Heart right ventricle (tissue), 16 donors: Measurements from ENCODE around the gene QRICH2. TPM values are rescaled to one million over a fixed set of nuclear protein-coding genes. Genes with fewer than 3 reads are reported as not detected.
A peak's percentile ranks its signal among the peaks of the same experiment; 100 is the strongest.

Experiments
- ATAC-seq, 8 donors: fragments of 200-7000 bp; cut with Tn5 transposase; one replicate each; pipeline ENCODE4 v1.9.1; 2020; ENCODE audit warnings: mild to moderate bottlenecking in 8 of 8, moderate library complexity in 8 of 8, moderate number of reproducible peaks in 1 of 8
- DNase-seq, 2 donors: peaks; one replicate each; pipeline ENCODE4 v3.0.0-alpha.2; 2020
- H3K27ac ChIP-seq, 10 donors: fragments of 200-600 bp; sonication (generic) in 2 of 10; one replicate each; pipeline versions ENCODE4 v1.5.0 to v1.8.0; 2020 to 2022; ENCODE audit warnings: mild to moderate bottlenecking in 3 of 10
- H3K27me3 ChIP-seq, 7 donors: fragments of 200-600 bp; one replicate each; pipeline ENCODE4 v1.8.0; 2021 to 2022; ENCODE audit warnings: mild to moderate bottlenecking in 2 of 7
- H3K36me3 ChIP-seq, 9 donors: fragments of 200-600 bp; sonication (generic) in 1 of 9; one replicate each; pipeline versions ENCODE4 v1.5.0 to v1.8.0; 2020 to 2022; ENCODE audit warnings: mild to moderate bottlenecking in 2 of 9
- H3K4me1 ChIP-seq, 9 donors: fragments of 200-600 bp; sonication (generic) in 1 of 9; one replicate each; pipeline versions ENCODE4 v1.5.0 to v1.8.0; 2020 to 2022; ENCODE audit warnings: mild to moderate bottlenecking in 4 of 9
- H3K4me3 ChIP-seq, 10 donors: fragments of 200-600 bp; sonication (generic) in 2 of 10; one replicate each; pipeline versions ENCODE4 v1.5.0 to v1.8.0; 2020 to 2022; ENCODE audit warnings: mild to moderate bottlenecking in 7 of 10, moderate library complexity in 2 of 10
- H3K9me3 ChIP-seq, 11 donors: fragments of 200-600 bp in 10 of 11; sonication (generic) in 2 of 11; one replicate each; pipeline versions ENCODE4 v1.5.0 to v1.8.0; 2013 to 2022; ENCODE audit warnings: mild to moderate bottlenecking in 2 of 11, control low read depth in 1 of 11, moderate library complexity in 1 of 11
- WGBS, 2 donors: extraction: QIAGEN DNeasy Blood & Tissue Kit; methylation state at CpG; one replicate each; pipeline ENCODE4 v1.1.7; 2013; ENCODE audit warnings: inconsistent platforms in 1 of 2; 5-methylcytosine and 5-hydroxymethylcytosine counted together
- intact Hi-C, 10 donors: fragments of 100-400 bp; cut with DNase I; formaldehyde crosslinking; loops; one replicate each; pipeline versions ENCODE4 v1.11.1 to v1.14.2; 2022
- polyA plus RNA-seq, 2 donors: library from polyadenylated mRNA; stranded (reverse); fragments of 200-250 nt; gene quantifications; one replicate each; pipeline ENCODE4 v1.2.3, GENCODE V29; 2013
- total RNA-seq, 10 donors: library from RNA; stranded (reverse); fragmentation: NEBNext Ultra II Directional in 3 of 10; extraction: Animal tissue kit (Norgen Biotek cat#: 25700) in 3 of 10; gene quantifications; one replicate each; pipeline versions ENCODE4 v1.2.1 to v1.2.4, GENCODE V29; 2021 to 2023
- TF ChIP-seq, protein P1 (sequence below), 9 donors: fragments of 200-600 bp; sonication (generic) in 2 of 9; IDR thresholded peaks; one replicate each; pipeline versions ENCODE4 v1.5.0 to v1.8.0; 2021 to 2022; ENCODE audit warnings: antibody characterized with exemption in 9 of 9, mild to moderate bottlenecking in 5 of 9, moderate library complexity in 1 of 9
- donor health status: Arrhythmogenic right ventricular cardiomyopathy.
- donor health status: ischemic (EF 13 %, LVEDD 7.1; RV severe dilation, severe dysfunction).
- donor health status: healthy with polysubstance abuse.
- donor health status: DM: no; HTN: yes; CAD: no.
- donor health status: DM: no; HTN: no; CAD: no.
- donor health status: ischemic (EF 25% LVEDD 6.9; RV normal size, moderate dysfunction).
- donor health status: ischemic (EF 25% LVEDD 5.7; RV mildly dilated, moderate dysfunction).
- donor health status: healthy.
- donor health status: DM: yes; HTN: yes; CAD: no.
- donor health status: Ischemic cardiomyopathy.
- donor health status: ischemic (EF 35%, LVEDD 5.7; RV mildly dilated, moderate dysfunction).
- donor health status: nonischemic (EF 11% LVEDD 7.7; RV severe dilation, severe dysfunction).
- donor health status: DM: yes; HTN: yes; CAD: no.
- donor health status: PGD.
- donor health status: ischemic (EF 29% LVEDD 5.4; RV normal size, mild dysfunction).
- donor health status: nonischemic (EF 23%, LVEDD 6.1; RV moderate dilation, normal function).

Gene QRICH2
- total and polyA plus RNA-seq, 12 donors, result 0.98 to 8.9 (median 2.0) TPM

DNA sequence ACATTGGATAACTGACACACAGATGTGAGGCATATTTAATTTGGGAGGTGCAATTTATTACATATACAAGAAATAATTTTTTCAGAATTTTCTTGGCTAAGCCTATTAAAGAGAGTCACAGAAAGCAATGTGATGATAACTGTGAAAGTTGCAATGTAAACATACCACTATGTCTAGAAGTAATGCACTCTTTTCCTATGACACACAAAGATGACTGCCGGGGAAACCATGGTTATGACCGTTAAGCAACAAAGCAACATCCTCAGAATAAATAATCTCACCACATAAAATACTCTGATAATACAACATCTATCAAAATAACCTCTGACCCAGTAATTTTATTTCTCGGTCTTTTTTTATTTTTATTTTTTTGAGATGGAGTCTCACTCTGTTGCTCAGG is 10.5 kb upstream of the QRICH2 start:
- ATAC-seq (no peak), DNase-seq (no peak)
- Histone ChIP-seq H3K27ac (no peak overlapping the region), H3K27me3 (no peaks in the 10 kb centered on the region), H3K4me1 (peaks cover 0 to 21% (median 8%) of the 10 kb centered on the region in 9 donors), H3K9me3 (no peaks in the 10 kb centered on the region), H3K36me3 (peaks cover 0 to 86% (median 15%) of the 10 kb centered on the region in 9 donors), H3K4me3 (no peak overlapping the region)
- TF ChIP-seq, protein P1, sequence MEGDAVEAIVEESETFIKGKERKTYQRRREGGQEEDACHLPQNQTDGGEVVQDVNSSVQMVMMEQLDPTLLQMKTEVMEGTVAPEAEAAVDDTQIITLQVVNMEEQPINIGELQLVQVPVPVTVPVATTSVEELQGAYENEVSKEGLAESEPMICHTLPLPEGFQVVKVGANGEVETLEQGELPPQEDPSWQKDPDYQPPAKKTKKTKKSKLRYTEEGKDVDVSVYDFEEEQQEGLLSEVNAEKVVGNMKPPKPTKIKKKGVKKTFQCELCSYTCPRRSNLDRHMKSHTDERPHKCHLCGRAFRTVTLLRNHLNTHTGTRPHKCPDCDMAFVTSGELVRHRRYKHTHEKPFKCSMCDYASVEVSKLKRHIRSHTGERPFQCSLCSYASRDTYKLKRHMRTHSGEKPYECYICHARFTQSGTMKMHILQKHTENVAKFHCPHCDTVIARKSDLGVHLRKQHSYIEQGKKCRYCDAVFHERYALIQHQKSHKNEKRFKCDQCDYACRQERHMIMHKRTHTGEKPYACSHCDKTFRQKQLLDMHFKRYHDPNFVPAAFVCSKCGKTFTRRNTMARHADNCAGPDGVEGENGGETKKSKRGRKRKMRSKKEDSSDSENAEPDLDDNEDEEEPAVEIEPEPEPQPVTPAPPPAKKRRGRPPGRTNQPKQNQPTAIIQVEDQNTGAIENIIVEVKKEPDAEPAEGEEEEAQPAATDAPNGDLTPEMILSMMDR (IDR thresholded peaks at IDR 0.05), result no peak
- WGBS, 2 donors, result 88 to 91% methylated on average over 3 of the region's 3 CpGs
- intact Hi-C loops, result loop anchor here in 3 of 10 donors (5.0 kb wide), 1 partner anchor 34 kb away; the partner anchor contains the start of gene PRPSAP1 (in 3 of the 3)

DNA sequence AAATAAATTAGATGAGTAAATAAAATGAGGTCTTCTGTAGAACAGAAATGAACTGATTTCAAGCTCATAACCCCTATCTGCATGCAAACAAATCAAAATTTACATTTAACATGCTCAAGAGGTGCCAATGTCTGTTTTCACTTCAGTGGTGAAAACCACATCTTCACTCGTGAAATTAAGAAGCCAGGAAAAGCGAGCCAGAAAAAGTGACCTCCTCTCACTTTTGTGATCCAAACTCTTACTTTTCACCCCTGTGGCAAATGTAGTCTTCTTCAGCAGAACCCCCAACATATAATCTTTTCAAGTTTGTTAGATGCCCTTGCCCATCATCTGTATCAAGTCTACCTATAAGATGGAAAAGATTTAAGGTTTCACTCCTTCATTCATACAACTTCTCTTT is 9.5 kb upstream of the QRICH2 start:
- DNase-seq (no peak), ATAC-seq (no peak)
- Histone ChIP-seq H3K27me3 (no peaks in the 10 kb centered on the region), H3K4me1 (peaks cover 0 to 21% (median 8%) of the 10 kb centered on the region in 9 donors), H3K9me3 (no peaks in the 10 kb centered on the region), H3K36me3 (peaks cover 0 to 86% (median 23%) of the 10 kb centered on the region in 9 donors), H3K27ac (no peak overlapping the region), H3K4me3 (no peak overlapping the region)
- 97 to 98% methylated on average over 2 of the region's 2 CpGs for WGBS, 2 donors
- TF ChIP-seq, protein P1 (IDR thresholded peaks at IDR 0.05), result no peak
- intact Hi-C loops, result loop anchor here in 3 of 10 donors (5.0 kb wide), 1 partner anchor 35 kb away; the partner anchor contains the start of gene PRPSAP1 (in 3 of the 3)

DNA sequence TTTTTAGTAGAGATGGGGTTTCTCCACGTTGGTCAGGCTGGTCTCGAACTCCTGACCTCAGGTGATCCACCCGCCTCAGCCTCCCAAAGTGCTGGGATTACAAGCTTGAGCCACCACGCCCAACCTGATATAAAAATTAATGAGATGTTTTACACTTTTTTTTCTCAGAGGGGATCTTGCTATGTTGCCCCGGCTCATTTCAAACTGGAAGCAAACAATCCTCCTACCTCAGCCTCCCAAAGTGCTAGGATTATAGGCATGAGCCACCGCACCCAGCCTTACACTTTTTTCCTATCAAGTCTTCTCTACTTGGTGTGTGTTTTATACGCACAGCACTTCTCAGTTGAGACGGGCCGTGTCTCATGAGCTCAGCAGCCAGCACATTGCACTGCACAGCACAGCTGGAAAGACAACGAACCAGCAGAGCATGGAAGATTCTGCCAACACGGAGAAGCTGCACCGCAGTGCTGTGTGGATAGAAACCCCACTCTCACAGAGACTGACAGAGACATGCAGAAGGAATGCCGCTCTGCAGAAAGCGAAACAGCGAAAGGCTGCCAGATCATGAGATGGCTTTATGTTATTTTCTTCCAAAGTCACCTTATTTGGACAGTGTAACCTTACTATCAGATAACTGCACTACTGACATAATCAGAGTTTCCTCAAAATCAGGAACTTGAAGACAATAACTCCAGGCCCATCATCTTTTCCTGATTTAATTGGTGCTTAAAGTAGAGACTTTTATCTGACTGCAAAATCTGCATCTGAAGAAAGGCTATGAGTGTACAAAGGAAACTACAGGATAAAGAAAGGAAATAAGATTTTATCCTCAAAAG is 6.5 kb upstream of the QRICH2 start:
- Histone ChIP-seq H3K36me3 (peaks cover 0 to 95% (median 30%) of the 10 kb centered on the region in 9 donors), H3K27me3 (no peaks in the 10 kb centered on the region), H3K27ac (peak overlapping the region; percentile 22 to 80 (median 57)), H3K4me1 (peaks cover 0 to 18% (median 8%) of the 10 kb centered on the region in 9 donors), H3K9me3 (no peaks in the 10 kb centered on the region), H3K4me3 (peak overlapping the region in 4 of 10 donors; percentile 14 to 29 (median 25))
- WGBS, 2 donors, result 69 to 71% methylated on average over 15 of the region's 15 CpGs
- ATAC-seq (peak; percentile 47 to 91 (median 82)), DNase-seq (peak in 1 of 2 donors; percentile 31)
- intact Hi-C loops, result loop anchor here in 4 of 10 donors (5.0 kb wide), 1 partner anchor 38 kb away; the partner anchor contains the start of gene PRPSAP1 (in 4 of the 4)
- TF ChIP-seq, protein P1 (IDR thresholded peaks at IDR 0.05), result no peak

DNA sequence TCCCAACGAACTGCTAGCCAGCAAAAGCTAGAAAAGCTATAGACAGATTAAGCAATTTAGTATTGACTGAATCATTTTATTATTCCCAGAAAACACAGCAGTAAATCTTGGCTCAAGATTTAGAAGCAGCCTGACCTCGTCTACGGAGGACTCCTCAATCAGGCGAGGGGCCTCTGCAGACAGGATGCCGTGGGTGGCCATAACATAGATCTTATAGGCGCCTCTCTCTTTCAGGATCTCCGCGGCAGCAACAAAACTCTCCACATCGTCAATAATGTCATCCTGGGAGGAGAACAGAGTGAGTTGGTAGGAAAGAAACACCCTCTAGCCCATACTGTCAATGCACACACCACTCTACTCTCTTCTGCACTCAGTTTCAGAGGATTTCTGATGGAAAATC is 4.7 kb upstream of the QRICH2 start:
- Histone ChIP-seq H3K4me1 (peaks cover 0 to 17% (median 8%) of the 10 kb centered on the region in 9 donors), H3K27me3 (no peaks in the 10 kb centered on the region), H3K36me3 (peaks cover 0 to 85% (median 24%) of the 10 kb centered on the region in 9 donors), H3K4me3 (no peak overlapping the region), H3K27ac (no peak overlapping the region), H3K9me3 (no peaks in the 10 kb centered on the region)
- intact Hi-C loops, result loop anchor here in 1 of 10 donors (5.0 kb wide), 1 partner anchor 40 kb away; the partner anchor contains the start of gene PRPSAP1
- ATAC-seq, result no peak
- TF ChIP-seq, protein P1 (IDR thresholded peaks at IDR 0.05), result no peak
- 75 to 82% methylated on average over 9 of the region's 9 CpGs for WGBS, 2 donors
- no peak for DNase-seq
